Measurements from ENCODE around the gene FAF1.

Gene FAF1

DNA sequence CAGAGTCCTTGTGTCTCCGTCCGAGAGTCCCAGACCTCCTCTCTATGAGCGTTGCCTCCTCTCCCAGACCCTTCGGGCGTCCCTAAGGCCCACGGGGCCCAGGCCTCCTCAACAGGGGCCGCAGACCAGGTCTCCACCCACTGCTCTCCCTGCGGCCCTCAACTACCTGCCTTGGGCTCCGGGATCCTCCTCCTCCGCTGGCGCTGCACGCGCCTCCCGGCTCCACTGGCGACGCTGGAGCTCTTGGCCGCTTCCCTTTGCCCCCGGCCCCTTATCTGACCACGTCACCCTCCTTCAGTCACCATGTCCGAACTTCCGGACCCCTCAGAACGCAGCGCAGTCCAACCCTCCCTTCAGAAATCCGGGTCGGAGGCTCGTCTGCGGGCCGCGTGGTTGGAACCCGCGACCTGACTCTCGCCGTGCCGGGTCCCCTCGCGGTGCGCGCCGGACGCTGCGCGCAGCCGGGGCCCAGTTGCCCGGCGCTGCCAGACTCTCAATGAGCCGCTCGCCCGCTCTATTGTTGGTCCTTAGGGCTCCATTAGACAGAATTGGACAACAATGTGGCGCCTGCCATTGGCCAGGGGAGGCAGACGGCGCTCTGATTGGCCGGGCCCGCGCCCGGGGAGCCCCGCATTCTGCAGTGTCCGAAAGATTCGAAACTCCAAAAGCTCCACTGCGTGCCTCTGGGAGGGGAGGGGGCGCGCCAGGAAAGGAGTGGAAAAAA, 537.0 kb downstream of the FAF1 start, which contains the start of gene DMRTA2:
Gene DMRTA2, minus strand, starts transcription at position 498 of the 724 bp plus-strand sequence. CDS start 1,907 bp downstream, outside the sequence.
- DNase-seq = no peak

DNA sequence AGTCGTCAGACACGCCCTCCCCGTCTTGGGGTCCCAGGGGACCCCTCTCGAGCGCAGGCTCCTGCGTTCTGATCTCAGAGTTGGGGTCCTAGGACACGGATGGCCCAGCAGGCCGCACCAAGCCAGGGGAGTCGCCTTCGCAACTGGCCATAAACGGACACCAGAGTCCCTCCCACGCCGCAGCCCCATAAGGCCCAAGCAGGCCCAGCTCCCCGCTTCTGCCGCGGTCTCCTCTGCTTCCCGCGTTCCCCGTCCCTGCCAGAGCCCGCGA, 537.5 kb downstream of the FAF1 start:
- DNase-seq = no peak

DNA sequence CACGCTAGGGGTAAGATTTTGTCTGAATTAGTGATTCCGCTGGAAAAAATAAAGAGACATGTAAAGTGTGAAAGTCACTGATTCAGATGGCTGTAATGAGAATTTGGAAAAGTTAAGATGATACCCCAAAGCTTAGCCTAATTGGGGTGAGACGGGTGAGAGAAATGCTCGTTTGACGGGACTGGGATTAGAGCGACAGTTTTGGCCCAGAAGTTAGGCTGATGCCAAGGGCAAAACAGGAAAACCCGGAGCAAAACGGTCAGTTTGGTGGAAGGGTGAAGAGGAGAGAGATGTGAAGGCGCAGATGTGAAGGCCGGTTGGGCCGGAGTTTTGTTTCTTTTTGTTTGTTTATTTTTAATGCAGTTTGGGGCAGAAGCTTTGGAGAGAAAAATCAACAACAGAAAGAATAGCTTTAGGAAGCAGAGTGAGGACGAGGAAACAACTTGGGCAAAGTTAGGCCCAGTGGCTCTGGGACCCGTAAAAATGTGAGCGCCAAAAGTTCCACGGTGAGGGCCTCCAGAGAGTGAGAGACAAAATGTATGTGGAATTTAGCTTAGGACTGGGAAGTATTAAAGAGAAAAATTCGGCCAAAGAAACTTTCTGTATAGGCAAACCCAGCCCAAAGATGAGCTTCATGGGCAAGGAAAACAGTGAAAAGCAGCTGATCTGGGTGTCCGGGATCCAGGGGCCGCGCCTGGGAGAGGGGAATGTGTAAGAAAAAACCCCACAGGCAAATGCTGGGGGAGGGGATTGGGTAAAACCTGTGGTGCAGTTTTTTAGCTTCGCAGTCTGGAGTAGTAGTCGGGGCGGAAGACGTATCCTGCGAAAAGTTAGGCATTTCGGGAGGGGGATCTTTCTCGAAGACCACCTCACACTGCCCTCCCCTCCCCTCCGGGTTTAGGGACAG, 538.0 kb downstream of the FAF1 start:
- DNase-seq = no peak

DNA sequence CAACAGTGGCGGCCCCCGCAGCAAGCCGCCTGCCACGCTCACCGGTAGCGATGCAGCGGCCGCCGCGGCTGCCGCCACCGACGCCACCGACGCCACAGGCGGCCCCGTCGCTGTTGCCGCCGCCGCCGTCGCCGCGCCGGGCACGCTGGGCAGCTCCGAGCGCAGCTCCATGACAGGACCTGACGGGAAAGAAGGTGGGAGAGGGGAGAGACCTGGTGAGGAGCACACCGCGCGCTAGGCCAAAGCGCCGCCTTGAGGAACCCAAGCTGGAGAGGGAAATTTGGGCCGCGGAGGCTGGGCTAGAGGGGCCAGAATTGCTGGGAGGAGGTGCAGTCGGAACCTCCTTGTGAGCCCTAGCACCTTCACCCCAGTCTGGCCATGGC, 538.7 kb downstream of the FAF1 start:
- DNase-seq = no peak

- DNase-seq = no peak
These were observed 539.2 kb downstream of the FAF1 start for GRCh38 chr1:50420689-50421365.

DNA sequence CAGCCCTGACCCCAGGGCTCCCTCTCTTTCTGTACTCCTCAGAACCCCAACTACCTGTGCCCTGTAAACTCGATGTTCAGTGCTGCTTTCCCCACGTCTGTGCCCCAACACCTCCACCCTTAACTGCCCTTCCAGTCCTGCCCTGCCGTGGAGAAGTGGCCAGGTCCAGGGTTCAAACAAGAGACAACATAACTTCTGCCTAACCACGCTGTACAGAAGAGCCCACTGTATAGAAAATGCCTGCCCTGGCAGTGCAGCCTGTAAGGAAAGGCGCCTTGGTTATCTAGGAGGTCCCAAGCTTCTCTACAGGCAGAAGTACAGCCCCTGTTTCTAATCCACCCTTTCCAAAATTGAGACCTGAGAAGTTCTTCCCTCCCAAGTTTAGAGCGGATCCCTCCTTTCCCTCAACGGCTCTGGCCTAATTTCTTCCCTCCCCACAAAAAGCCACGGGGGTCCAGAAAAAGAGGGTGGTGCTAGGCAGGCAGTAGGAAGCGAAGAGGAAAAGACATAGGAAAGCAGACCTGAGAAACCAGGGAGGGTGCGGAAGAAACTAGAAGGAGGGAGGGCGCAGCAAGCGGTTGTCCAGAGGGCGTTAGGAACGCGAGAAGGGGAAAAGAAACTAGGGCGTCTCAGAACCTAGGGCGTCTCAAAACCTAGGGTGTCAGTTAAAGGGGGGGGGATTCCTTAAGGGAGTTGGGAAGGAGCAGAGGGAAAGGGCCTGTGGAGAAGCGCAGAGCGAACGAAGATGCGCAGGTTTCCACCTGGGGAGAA, 540.0 kb downstream of the FAF1 start:
- DNase-seq = no peak

GRCh38 chr1:50419192-50419906, 540.7 kb downstream of the FAF1 start:
- DNase-seq = no peak

- DNase-seq = no peak
These were observed 541.4 kb downstream of the FAF1 start for GRCh38 chr1:50418600-50419109.

GRCh38 chr1:50417946-50418599, 542.0 kb downstream of the FAF1 start:
- no peak for DNase-seq

DNA sequence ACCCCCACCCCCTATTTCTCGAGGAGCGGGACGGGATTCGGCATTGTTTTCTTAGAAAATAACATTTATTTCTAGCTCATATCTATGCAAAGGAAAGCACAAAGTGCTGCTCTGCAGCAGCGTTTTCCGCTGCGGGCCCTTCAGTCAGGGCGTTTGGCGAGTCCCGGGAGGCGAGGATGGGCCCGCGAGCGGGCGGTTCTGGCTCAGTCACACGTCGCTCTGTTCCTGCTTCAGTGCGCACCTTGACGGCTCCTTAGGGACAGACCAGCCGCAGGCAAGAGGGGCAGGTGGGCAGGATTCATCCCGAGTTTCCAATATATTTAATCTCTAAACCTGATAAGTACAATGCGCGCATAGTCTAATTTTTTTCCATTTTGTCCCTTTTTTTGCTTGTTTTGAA, 542.6 kb downstream of the FAF1 start:
- no peak for DNase-seq

GRCh38 chr1:50416553-50417453, 543.3 kb downstream of the FAF1 start:
- DNase-seq = no peak

DNA sequence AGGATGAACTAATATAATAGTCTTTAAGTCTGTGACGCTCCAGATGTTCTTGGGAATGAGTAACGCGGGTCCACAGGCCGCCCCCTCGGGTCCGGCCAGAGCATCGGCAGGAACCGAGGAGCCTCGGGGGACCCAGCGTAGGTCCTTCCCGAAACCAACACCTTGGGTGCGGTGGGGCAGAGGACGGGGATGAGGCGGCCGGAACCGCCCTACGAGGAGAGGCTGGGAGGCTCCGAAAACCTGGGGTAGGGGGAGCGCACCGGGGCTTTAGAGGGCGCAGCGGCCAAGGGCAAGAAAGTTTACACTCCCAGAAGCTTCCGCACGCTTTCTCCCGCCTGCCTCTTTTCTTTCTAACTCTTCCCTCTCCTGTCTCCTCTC, 543.9 kb downstream of the FAF1 start:
- DNase-seq = no peak

DNA sequence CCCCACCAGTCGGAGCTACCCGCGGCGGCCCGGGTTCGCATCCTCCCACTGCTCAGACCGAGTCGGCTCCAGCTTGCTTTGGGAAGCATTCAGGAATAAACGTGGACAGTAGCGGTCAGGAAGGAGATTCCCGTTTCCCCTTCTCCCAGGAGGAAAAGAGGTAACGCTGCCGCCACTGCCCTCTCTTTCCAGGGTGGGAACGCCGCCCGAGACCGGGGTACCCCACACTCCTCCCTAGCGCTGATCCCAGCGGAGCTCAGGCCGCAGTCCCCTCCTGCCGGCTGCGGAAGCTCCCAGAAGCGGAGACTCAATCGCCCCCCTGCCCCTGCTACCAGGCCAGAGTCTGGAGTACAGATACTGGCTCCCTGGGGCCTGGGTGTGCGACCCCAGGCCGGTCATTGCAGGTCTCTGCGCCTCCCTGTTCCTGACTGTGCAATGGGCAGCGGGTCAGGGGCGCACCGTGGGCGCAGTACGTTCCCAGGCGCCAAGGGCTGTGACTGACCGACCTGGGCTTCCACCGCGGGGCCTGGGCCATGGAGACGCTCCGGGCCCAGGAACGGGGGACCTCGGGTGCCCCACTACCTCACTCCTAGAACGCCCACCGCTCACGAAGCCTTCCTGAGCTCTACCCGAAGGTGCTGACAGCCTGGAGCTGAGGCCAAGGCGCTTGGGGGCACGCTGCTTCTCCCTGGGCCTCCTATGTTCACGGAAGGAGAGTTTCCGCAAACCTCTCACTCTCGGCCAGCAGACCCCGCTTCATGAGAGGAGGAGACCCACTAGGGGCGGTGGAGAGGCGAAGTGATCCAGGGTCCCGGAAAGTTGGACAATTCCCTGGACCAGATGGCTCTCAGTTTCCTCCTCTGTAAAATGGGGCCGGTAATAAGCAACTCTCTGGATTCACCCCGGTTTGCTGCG, 544.6 kb downstream of the FAF1 start:
- DNase-seq = no peak

GRCh38 chr1:50414853-50415234, 545.2 kb downstream of the FAF1 start:
- no peak for DNase-seq

DNA sequence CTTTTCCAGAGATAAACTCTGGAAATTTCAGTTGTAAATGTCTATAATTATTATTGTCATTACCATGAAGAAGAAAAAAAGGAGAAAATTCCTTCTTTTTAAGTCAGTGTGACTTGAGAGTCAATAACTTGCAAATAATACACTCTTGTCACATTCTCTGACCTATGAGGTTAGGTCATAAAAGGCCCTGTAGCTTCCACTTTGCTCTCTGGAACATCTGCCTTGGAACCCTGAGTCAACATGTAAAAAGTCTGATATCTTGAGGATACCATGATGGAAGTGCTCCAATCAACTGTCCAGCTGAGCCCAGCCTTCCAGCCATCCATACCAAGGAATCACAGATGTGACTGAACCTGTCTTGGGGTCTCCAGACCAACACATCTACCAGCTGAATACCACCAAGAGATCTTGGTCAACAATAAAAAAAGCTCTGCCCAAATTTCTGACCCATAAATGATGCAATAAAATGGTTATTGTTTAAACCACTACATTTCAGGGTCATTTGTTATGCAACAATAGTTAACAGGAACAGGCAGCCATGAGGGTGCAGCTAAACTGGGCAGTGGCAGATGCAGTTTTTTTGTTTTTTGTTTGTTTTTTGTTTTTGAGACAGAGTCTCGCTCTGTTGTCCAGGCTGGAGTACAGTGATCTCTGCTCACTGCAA, 547.1 kb downstream of the FAF1 start:
- DNase-seq = no peak

- DNase-seq = no peak
These were observed 554.3 kb downstream of the FAF1 start for GRCh38 chr1:50405814-50406213.

GRCh38 chr1:50393522-50394120, 566.4 kb downstream of the FAF1 start:
- DNase-seq = no peak

All from CD4-positive, alpha-beta T cell treated with Interleukin-1 beta for 1 hour (primary cell).